NCI-H524 (cell line): ENCODE results near the gene CDA.

Experiments
- DNase-seq, 2 experiments: peaks; one replicate each; lab custom pipeline; 2025; lab: John Stamatoyannopoulos, UW

Gene CDA

GRCh38 chr1:20588634-20589225 is at the start of gene CDA:
CDA (plus strand) TSS chr1:20589097; CDS start chr1:20589130, 33 bp downstream.
- DNase-seq, result no peak

GRCh38 chr1:20540281-20540680 is 48.6 kb upstream of the CDA start:
- no peak for DNase-seq

- no peak for DNase-seq
Measured at GRCh38 chr1:20546637-20547036, 42.3 kb upstream of the CDA start.

GRCh38 chr1:20551161-20551560 is 37.7 kb upstream of the CDA start:
- no peak for DNase-seq

GRCh38 chr1:20551945-20552727 is 36.8 kb upstream of the CDA start, which contains the start of gene FAM43B:
FAM43B (plus strand) TSS chr1:20552573; CDS start chr1:20552974, 401 bp downstream.
- peak; percentile 31 to 75 for DNase-seq

GRCh38 chr1:20552728-20553445 is 36.0 kb upstream of the CDA start:
- no peak for DNase-seq

- no peak for DNase-seq
Measured at GRCh38 chr1:20555025-20555757, 33.7 kb upstream of the CDA start.

GRCh38 chr1:20555758-20556120 is 33.2 kb upstream of the CDA start:
- no peak for DNase-seq

GRCh38 chr1:20558191-20558590 is 30.7 kb upstream of the CDA start:
- DNase-seq, result no peak

- no peak for DNase-seq
Measured at GRCh38 chr1:20560966-20561365, 27.9 kb upstream of the CDA start.

GRCh38 chr1:20565234-20565633 is 23.7 kb upstream of the CDA start:
- DNase-seq, result no peak

GRCh38 chr1:20569523-20570098 is 19.3 kb upstream of the CDA start:
- no peak for DNase-seq

GRCh38 chr1:20571427-20571826 is 17.5 kb upstream of the CDA start:
- DNase-seq, result no peak

GRCh38 chr1:20573987-20574386 is 14.9 kb upstream of the CDA start:
- DNase-seq, result no peak

GRCh38 chr1:20574686-20575540 is 14.0 kb upstream of the CDA start:
- peak; percentile 25 to 62 for DNase-seq

- no peak for DNase-seq
Measured at GRCh38 chr1:20575541-20576336, 13.2 kb upstream of the CDA start.

- DNase-seq, result no peak
Measured at GRCh38 chr1:20578062-20578461, 10.8 kb upstream of the CDA start.

GRCh38 chr1:20578721-20579395 is 10.0 kb upstream of the CDA start:
- no peak for DNase-seq

- DNase-seq, result no peak
Measured at GRCh38 chr1:20584890-20585289, 4.0 kb upstream of the CDA start.
